Suprapubic skin (tissue), 3 donors: Measurements from ENCODE around the gene RNF112.

Source experiments
- POLR2A ChIP-seq, 2 donors: fragments of 450-650 bp; IDR thresholded peaks; one replicate each; pipeline ENCODE4 v1.6.1; 2017; ENCODE audit warnings: antibody characterized with exemption in 2 of 2, mild to moderate bottlenecking in 2 of 2, moderate library complexity in 2 of 2
- TF ChIP-seq, protein P1 (sequence below), 2 donors: fragments of 200-600 bp in 1 of 2; fragments of 450-650 bp in 1 of 2; sonication (generic) in 1 of 2; IDR thresholded peaks; one replicate each; pipeline ENCODE4 v1.5.1; 2016 to 2019; ENCODE audit warnings: antibody characterized with exemption in 2 of 2, mild to moderate bottlenecking in 1 of 2, moderate library complexity in 1 of 2

DNA sequence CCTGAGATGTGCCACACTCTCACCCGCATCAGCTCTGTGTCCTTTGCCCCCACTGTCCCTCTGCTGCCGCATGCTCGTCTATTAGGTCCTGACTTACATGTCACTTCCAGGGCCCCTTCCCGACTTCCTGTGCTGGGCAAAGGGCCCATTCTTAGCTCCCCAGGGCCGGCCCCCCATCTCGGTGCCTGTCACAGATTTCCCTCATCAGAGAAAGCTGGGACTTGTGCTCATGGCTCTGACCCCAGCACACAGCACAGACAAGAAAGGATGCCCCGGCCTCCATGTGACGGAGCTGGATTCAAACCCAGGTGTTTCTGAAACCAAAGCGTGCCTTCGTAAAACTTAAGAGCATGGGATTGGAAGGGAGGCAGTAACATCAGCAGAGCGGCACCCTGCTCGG, 38.6 kb upstream of the RNF112 start:
- TF ChIP-seq, protein P1, sequence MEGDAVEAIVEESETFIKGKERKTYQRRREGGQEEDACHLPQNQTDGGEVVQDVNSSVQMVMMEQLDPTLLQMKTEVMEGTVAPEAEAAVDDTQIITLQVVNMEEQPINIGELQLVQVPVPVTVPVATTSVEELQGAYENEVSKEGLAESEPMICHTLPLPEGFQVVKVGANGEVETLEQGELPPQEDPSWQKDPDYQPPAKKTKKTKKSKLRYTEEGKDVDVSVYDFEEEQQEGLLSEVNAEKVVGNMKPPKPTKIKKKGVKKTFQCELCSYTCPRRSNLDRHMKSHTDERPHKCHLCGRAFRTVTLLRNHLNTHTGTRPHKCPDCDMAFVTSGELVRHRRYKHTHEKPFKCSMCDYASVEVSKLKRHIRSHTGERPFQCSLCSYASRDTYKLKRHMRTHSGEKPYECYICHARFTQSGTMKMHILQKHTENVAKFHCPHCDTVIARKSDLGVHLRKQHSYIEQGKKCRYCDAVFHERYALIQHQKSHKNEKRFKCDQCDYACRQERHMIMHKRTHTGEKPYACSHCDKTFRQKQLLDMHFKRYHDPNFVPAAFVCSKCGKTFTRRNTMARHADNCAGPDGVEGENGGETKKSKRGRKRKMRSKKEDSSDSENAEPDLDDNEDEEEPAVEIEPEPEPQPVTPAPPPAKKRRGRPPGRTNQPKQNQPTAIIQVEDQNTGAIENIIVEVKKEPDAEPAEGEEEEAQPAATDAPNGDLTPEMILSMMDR (IDR thresholded peaks at IDR 0.05): no peak
- TF ChIP-seq POLR2A (IDR thresholded peaks at IDR 0.05): no peak
